ENCODE results near the gene PCCA. TPM values are rescaled to one million over a fixed set of nuclear protein-coding genes. Genes with fewer than 3 reads are reported as not detected.

PCCA gene
- total and polyA plus RNA-seq, 2 donors from 2014 or later = 86.2 to 222 TPM

- no peak overlapping the region for H3K9ac ChIP-seq (ENCODE audit: low read length in 3 of 3)
- FAIRE-seq = no peak
- no peak overlapping the region for H3K4me3 ChIP-seq (ENCODE audit: low read length in 3 of 3)
- no peak for TF ChIP-seq CTCF (IDR thresholded peaks at IDR 0.05; ENCODE audit: borderline replicate concordance, extremely low read depth, insufficient read depth)
- no peaks in the 10 kb centered on the region for H3K36me3 ChIP-seq (ENCODE audit: control insufficient read depth in 2 of 3, insufficient read depth in 3 of 3, low read length in 3 of 3)
- H3K27me3 ChIP-seq (ENCODE audit: control insufficient read depth, insufficient read depth, low read length) = no peaks in the 10 kb centered on the region
- H3K27ac ChIP-seq (ENCODE audit: low read depth in 2 of 2, low read length in 2 of 2) = peak overlapping the region; percentile 12 to 14
- H3K4me1 ChIP-seq (ENCODE audit: control insufficient read depth in 2 of 3, insufficient read depth in 2 of 3, low read depth in 1 of 3, low read length in 3 of 3) = peaks cover 0 to 20% (median 5%) of the 10 kb centered on the region in 3 donors
- DNase-seq = no peak
- H3K9me3 ChIP-seq (ENCODE audit: control insufficient read depth in 2 of 3, insufficient read depth in 1 of 3, low read length in 3 of 3) = peaks cover 0 to under 1% (median 0%) of the 10 kb centered on the region in 3 donors
- intact Hi-C loops (cut with DNase I) = no loop called here
These were observed 471.7 kb downstream of the PCCA start for GRCh38 chr13:100560498-100561157.

GRCh38 chr13:100561158-100561499, 472.2 kb downstream of the PCCA start:
- intact Hi-C loops (cut with DNase I) = no loop called here
- no peak for DNase-seq
- Histone ChIP-seq H3K36me3 (ENCODE audit: control insufficient read depth in 2 of 3, insufficient read depth in 3 of 3, low read length in 3 of 3) (no peaks in the 10 kb centered on the region), H3K4me3 (ENCODE audit: low read length in 3 of 3) (no peak overlapping the region), H3K9ac (ENCODE audit: low read length in 3 of 3) (no peak overlapping the region), H3K27me3 (ENCODE audit: control insufficient read depth, insufficient read depth, low read length) (no peaks in the 10 kb centered on the region), H3K27ac (ENCODE audit: low read depth in 2 of 2, low read length in 2 of 2) (peak overlapping the region; percentile 14 to 47), H3K9me3 (ENCODE audit: control insufficient read depth in 2 of 3, insufficient read depth in 1 of 3, low read length in 3 of 3) (peaks cover 0 to 5% (median 0%) of the 10 kb centered on the region in 3 donors), H3K4me1 (ENCODE audit: control insufficient read depth in 2 of 3, insufficient read depth in 2 of 3, low read depth in 1 of 3, low read length in 3 of 3) (peaks cover 0 to 20% (median 5%) of the 10 kb centered on the region in 3 donors)
- TF ChIP-seq CTCF (IDR thresholded peaks at IDR 0.05; ENCODE audit: borderline replicate concordance, extremely low read depth, insufficient read depth) = no peak
- no peak for FAIRE-seq

GRCh38 chr13:100561599-100562204, 472.8 kb downstream of the PCCA start:
- Histone ChIP-seq H3K27me3 (ENCODE audit: control insufficient read depth, insufficient read depth, low read length) (no peaks in the 10 kb centered on the region), H3K9me3 (ENCODE audit: control insufficient read depth in 2 of 3, insufficient read depth in 1 of 3, low read length in 3 of 3) (peaks cover 0 to 5% (median 0%) of the 10 kb centered on the region in 3 donors), H3K4me1 (ENCODE audit: control insufficient read depth in 2 of 3, insufficient read depth in 2 of 3, low read depth in 1 of 3, low read length in 3 of 3) (peaks cover 0 to 20% (median 5%) of the 10 kb centered on the region in 3 donors), H3K4me3 (ENCODE audit: low read length in 3 of 3) (peak overlapping the region in 1 of 3 donors; percentile 14), H3K36me3 (ENCODE audit: control insufficient read depth in 2 of 3, insufficient read depth in 3 of 3, low read length in 3 of 3) (no peaks in the 10 kb centered on the region), H3K9ac (ENCODE audit: low read length in 3 of 3) (no peak overlapping the region), H3K27ac (ENCODE audit: low read depth in 2 of 2, low read length in 2 of 2) (peak overlapping the region; percentile 47 to 63)
- no peak for TF ChIP-seq CTCF (IDR thresholded peaks at IDR 0.05; ENCODE audit: borderline replicate concordance, extremely low read depth, insufficient read depth)
- intact Hi-C loops (cut with DNase I) = no loop called here
- FAIRE-seq (no peak), DNase-seq (no peak)
